NCI-H2227 (cell line): ENCODE results near the gene TFCP2.
A peak's percentile ranks its signal among the peaks of the same experiment; 100 is the strongest.
"Not testable (repeated sequence)": the region's sequence is repeated elsewhere in the genome, so short reads cannot be mapped to it uniquely, and the experiment has no call there.

Source experiments
- DNase-seq: peaks from one replicate; lab custom pipeline; 2025; ENCODE audit not compliant: unreplicated experiment; lab: John Stamatoyannopoulos, UW

Gene TFCP2

GRCh38 chr12:51172515-51173431 lies at the start of gene TFCP2:
Gene TFCP2, minus strand, starts transcription at chr12:51173135. Its CDS starts 713 bp downstream, at chr12:51172422.
- peak; percentile 95 for DNase-seq

GRCh38 chr12:51222461-51222860 lies 49.5 kb upstream of the TFCP2 start:
- peak; percentile 52 for DNase-seq

GRCh38 chr12:51219857-51220256 lies 46.9 kb upstream of the TFCP2 start:
- DNase-seq: not testable (repeated sequence)

DNA sequence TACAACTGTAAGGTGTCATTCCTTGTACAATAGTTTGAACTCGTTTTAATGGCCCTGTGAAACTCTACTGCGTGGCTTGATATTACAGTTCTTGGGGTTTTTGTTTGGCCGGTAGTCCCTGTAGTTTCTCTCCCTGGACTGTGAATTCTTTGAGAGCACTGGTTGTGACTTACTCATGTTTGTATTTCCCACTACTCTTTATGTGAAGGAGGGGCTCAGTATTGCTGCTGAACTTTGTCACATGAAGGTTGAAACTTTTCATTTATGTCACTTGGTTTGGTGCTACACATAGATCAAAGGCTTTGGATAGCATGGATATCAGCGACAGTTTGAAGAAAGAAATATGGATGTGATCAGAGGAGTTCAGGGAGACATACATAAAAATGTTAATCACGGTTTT lies 46.4 kb upstream of the TFCP2 start:
- no peak for DNase-seq

DNA sequence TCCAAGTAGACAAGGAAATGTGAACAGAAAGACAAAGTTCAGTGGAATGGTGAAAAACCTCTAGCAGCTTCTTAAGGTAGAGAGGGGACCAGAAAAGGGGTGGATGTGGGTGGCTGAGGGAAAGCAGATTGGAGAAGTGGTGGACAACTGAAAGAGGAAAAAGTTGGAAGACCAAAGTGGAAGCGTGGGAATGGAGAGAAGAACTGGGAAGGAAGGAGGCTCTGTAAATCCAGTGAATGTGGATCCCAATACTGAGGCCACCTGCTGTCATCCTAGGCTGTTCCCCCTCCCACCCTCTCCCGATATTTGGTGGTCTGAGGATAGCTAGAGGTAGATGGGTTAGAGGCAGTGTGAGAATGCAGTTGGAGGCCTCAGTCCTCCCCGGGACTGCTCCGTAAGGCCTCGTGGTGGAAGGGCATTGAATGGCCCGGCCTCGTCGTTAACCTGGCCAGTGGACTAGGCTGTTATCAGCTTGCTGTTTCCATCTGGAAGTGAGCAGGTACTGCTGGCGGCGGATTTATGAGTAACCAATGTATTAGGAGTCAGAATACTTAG lies 45.7 kb upstream of the TFCP2 start:
- peak; percentile 5 for DNase-seq

- peak; percentile 87 for DNase-seq
Measured at GRCh38 chr12:51217968-51218606, 45.2 kb upstream of the TFCP2 start, which contains the start of gene POU6F1. Gene POU6F1, minus strand, starts transcription at chr12:51218062. Its CDS starts 11,226 bp downstream, at chr12:51206836.

DNA sequence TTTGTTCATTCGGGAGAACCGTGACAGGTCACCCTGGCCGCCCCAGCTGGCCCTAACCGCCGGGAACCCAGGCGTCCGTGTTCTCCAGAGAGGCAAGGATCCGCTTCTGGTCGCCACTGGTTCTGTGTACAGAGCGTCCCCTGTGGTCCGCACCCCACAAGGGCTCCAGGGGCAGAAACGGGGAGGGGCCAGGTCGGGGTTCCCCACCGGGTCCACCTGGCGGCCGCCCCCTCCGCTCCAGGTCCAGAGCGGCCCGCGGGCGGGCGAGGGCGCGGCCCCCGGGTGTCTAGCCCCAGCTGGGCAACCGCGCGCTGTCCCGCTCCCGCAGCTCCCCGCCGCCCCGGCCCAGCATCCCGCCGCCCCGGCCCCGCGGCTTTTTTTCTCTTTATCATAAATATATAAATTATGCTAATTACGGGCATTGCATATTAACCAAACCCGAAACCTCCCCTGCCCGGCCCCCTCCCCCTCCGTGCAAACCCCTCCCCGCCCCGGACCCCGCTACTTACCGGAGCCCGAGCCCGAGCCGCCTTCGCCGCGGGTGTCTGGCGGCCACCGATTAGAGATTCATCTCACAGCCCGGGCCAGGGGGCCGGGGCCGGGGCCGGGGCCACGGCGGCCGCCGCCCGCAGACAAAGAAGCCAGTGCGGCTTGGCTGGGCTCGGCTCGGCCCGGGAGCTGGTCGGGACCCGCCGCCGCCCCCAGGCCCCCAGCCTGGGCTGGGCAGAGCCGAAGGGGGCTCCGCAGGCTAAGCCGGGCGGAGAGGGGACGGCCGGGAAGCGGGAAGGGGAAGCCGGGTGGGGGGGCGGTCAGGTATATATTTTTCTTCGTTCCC lies 44.4 kb upstream of the TFCP2 start:
- peak; percentile 39 for DNase-seq

GRCh38 chr12:51216642-51217041 lies 43.7 kb upstream of the TFCP2 start:
- DNase-seq: no peak

GRCh38 chr12:51214895-51215294 lies 42.0 kb upstream of the TFCP2 start:
- no peak for DNase-seq

GRCh38 chr12:51210690-51211395 lies 37.9 kb upstream of the TFCP2 start:
- DNase-seq: no peak

- DNase-seq: no peak
Measured at GRCh38 chr12:51209259-51209658, 36.3 kb upstream of the TFCP2 start.

DNA sequence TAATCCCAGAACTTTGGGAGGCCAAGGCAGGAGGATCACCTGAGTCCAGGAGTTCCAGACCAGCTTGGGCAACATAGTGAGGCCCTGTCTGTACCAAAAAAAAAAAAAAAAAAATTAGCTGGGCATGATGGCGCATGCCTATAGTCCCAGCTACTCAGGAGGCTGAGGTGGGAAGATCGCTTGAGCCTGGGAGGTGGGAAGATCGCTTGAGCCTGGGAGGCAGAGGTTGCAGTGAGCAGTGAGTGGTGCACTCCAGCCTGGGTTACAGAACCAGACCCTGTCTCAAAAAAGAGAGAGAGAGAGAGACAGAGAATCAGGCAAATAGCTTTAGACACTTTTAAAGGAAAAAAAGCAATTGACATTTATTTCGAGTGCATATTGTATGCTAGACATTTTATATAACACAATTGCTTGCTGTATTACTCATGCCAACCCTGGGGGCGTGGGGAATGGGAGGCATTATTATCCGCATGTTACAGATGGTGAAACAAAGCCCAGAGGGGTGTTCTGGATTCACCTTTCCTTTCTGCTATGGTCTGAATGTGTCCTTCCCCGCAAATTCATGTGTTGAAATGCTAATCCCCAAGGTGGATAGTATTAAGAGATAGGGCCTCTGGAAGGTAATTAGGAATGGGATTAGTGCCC lies 35.2 kb upstream of the TFCP2 start:
- DNase-seq: no peak

DNA sequence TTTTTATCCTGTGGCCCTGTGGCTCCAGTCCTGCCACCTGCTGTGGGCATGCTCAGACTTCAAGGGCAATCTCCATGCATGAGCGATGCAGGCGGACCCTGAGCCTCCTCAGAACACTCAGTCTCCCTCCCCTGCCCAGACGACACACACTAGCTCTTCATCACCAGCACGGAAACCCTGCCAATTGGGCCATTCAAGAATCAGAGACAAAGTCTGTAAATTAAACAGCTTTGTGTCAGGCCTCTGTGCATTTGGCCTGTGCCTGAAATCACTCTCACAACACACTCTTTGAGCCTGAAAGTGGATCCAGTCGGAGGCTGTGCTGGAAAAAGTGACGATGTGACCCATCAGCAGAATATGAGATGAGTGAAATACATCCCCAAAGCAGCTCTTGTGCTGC lies 32.4 kb upstream of the TFCP2 start:
- no peak for DNase-seq

DNA sequence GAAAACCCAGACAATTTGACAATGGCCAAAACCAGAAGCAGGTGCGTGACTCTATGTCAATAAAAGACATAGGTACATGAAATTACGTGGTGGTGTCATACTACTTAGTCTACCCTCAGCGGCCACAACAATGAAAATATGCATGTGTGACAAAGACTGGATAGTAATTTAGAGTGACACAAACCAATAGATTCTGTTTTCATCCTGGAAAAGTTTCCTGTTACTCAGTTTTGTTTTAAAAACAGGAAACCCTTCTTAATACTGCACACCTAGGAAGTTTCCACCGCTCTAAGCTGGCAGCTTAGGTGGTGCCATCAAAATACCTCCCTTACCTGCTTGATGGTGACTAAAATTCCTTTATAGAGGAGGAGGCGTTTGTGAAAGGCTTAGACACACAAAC lies 29.8 kb upstream of the TFCP2 start:
- no peak for DNase-seq

DNA sequence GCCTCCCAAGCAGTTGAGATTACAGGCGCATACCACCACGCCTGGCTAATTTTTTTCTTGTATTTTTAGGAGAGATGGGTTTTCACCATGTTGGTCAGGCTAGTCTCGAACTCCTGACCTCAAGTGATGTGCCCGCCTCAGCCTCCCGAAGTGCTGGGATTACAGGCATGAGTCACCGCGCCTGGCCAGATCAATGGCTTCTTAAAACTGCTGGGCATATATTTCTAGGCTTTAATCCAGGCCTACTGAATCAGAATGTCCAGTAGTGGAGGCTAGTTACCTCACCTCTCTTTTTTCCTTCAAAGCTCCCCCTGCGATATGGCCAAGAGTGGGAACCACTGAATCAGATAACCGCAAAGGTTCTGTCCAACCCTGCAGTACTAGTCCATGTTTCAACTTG lies 27.9 kb upstream of the TFCP2 start:
- no peak for DNase-seq

- DNase-seq: no peak
Measured at GRCh38 chr12:51200156-51200555, 27.2 kb upstream of the TFCP2 start.

DNA sequence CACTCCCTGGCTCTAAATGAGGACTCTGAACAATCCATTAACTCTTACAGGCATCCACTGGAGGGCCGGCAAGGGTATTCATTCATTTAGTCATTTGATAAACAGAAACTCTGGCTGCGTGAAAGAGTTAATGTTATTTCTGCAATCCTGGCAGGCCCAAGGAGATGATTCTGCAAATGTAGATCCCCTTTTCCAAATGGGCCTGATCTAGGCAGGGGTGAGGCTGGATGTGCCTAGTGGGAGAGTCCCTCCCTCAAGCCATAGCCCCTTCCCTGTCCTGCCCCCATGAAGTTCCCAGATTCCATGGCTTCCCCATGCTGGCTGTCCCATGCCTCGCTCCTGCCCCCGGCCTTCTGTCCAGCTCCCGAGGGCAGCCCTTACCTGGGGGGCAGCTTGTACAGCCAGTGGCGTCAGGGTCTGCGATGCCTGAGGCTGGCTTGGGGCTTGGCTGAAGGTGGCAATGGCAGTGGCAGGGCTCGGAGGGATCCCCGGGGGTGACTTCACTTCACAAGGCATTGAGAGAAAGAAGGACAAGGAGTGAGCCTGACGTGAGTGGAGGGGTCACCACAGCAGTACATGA lies 26.5 kb upstream of the TFCP2 start:
- DNase-seq: no peak

- no peak for DNase-seq
Measured at GRCh38 chr12:51198568-51199365, 25.8 kb upstream of the TFCP2 start.
